ENCODE measurements around the gene KCNQ2. TPM values are rescaled to one million over a fixed set of nuclear protein-coding genes. Genes with fewer than 3 reads are reported as not detected.

The KCNQ2 gene
- total and polyA plus RNA-seq, 2 experiments from 2014 or later = 68.5 to 92.4 TPM

DNA sequence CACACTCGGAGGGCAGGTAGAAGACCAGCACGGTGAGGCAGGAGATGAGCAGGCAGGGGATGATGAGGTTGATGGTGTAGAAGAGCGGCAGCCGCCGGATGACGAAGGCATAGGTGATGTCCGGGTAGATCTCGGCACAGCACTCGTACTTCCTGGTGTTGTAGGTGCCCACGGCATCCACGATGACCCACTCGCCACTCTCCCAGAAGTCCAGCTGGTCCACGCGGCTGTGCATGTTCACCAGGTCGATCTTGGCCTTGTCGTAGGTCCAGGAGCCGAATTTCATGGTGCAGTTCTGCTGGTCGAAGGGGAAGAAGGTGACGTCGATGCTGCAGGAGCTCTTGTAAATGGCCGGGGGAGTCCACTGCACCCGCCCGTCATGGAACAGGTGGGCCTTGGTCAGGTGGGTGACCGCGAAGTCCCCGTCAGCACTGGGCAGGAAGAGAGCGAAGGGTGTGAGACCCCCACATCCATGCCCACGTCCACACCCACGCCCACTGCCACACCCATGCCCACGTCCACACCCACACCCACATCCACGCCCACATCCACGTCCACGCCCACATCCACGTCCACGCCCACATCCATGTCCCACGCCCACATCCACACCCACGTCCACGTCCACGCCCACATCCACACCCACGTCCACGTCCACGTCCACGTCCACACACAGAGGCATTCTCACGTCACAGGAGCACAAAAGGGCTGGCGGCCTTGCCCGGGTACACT, 121.7 kb downstream of the KCNQ2 start:
- H3K36me3 Mint-ChIP-seq (ENCODE audit: low read depth) = peaks cover 4% of the 10 kb centered on the region
- no peak overlapping the region; the same call in 2 of the 3 replicates for H3K4me3 Mint-ChIP-seq
- H3K79me2 ChIP-seq (replicated peaks; ENCODE audit: insufficient read depth) = no peaks in the 10 kb centered on the region
- H2AFZ ChIP-seq = no peak overlapping the region
- H3K27me3 Mint-ChIP-seq (ENCODE audit: insufficient read depth, low read depth, poor library complexity) = peaks cover 19% of the 10 kb centered on the region
- peaks cover 6% of the 10 kb centered on the region for H3K4me1 Mint-ChIP-seq
- no peaks in the 10 kb centered on the region for H4K20me1 ChIP-seq (replicated peaks; ENCODE audit: insufficient read depth)
- H3K27ac Mint-ChIP-seq = no peak overlapping the region
- ATAC-seq (no peak), DNase-seq (ENCODE audit: low spot score) (no peak)
- no peaks in the 10 kb centered on the region for H3K9me2 ChIP-seq (ENCODE audit: insufficient read depth)
- H3K27me3 ChIP-seq (ENCODE audit: insufficient read depth) = no peaks in the 10 kb centered on the region
- no peaks in the 10 kb centered on the region for H3K36me3 ChIP-seq (ENCODE audit: insufficient read depth)
- no peaks in the 10 kb centered on the region; the same call in 1 of the 2 replicates for H3K4me1 ChIP-seq (ENCODE audit: insufficient read depth)
- no peak overlapping the region for H3K4me3 ChIP-seq
- TF ChIP-seq NANOG (IDR thresholded peaks at IDR 0.05; ENCODE audit: borderline replicate concordance) (no peak), ZNF331 (CRISPR knock-in tag; IDR thresholded peaks at IDR 0.05; ENCODE audit: low read depth) (no peak)
- TF ChIP-seq, protein P1, sequence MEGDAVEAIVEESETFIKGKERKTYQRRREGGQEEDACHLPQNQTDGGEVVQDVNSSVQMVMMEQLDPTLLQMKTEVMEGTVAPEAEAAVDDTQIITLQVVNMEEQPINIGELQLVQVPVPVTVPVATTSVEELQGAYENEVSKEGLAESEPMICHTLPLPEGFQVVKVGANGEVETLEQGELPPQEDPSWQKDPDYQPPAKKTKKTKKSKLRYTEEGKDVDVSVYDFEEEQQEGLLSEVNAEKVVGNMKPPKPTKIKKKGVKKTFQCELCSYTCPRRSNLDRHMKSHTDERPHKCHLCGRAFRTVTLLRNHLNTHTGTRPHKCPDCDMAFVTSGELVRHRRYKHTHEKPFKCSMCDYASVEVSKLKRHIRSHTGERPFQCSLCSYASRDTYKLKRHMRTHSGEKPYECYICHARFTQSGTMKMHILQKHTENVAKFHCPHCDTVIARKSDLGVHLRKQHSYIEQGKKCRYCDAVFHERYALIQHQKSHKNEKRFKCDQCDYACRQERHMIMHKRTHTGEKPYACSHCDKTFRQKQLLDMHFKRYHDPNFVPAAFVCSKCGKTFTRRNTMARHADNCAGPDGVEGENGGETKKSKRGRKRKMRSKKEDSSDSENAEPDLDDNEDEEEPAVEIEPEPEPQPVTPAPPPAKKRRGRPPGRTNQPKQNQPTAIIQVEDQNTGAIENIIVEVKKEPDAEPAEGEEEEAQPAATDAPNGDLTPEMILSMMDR (conservative IDR thresholded peaks at IDR 0.05; ENCODE audit: low read depth in 2 of 2) = no peak
- TF ChIP-seq, protein P2, sequence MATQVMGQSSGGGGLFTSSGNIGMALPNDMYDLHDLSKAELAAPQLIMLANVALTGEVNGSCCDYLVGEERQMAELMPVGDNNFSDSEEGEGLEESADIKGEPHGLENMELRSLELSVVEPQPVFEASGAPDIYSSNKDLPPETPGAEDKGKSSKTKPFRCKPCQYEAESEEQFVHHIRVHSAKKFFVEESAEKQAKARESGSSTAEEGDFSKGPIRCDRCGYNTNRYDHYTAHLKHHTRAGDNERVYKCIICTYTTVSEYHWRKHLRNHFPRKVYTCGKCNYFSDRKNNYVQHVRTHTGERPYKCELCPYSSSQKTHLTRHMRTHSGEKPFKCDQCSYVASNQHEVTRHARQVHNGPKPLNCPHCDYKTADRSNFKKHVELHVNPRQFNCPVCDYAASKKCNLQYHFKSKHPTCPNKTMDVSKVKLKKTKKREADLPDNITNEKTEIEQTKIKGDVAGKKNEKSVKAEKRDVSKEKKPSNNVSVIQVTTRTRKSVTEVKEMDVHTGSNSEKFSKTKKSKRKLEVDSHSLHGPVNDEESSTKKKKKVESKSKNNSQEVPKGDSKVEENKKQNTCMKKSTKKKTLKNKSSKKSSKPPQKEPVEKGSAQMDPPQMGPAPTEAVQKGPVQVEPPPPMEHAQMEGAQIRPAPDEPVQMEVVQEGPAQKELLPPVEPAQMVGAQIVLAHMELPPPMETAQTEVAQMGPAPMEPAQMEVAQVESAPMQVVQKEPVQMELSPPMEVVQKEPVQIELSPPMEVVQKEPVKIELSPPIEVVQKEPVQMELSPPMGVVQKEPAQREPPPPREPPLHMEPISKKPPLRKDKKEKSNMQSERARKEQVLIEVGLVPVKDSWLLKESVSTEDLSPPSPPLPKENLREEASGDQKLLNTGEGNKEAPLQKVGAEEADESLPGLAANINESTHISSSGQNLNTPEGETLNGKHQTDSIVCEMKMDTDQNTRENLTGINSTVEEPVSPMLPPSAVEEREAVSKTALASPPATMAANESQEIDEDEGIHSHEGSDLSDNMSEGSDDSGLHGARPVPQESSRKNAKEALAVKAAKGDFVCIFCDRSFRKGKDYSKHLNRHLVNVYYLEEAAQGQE (IDR thresholded peaks at IDR 0.05; ENCODE audit: unreplicated experiment) = no peak
- no peak overlapping the region for H3K27ac ChIP-seq (ENCODE audit: low read depth)
- H3K9me3 Mint-ChIP-seq = peaks cover 12% of the 10 kb centered on the region
- H3K4me2 ChIP-seq = no peak overlapping the region
- H3F3A ChIP-seq (replicated peaks; ENCODE audit: low read depth) = 0 out of 2 replicates have a peak, but pooled peaks cover 4% of the 10 kb centered on the region

Other genes with a start within 250 kb of the KCNQ2 start
- gene BIRC7, start 236.8 kb downstream of the KCNQ2 start, total RNA-seq (2014; rRNA removed; shearing (Covaris generic)) = 0.24 TPM in 1 of 2 replicates, not detected in the other
- gene BIRC7, start 236.8 kb downstream of the KCNQ2 start, polyA plus RNA-seq (2016; fragmentation: Nextera tagmentation; extraction: Ambion mirVana) = 0.16 TPM in 1 of 2 replicates, not detected in the other
- gene NKAIN4, start 218.2 kb downstream of the KCNQ2 start, total RNA-seq (2014; rRNA removed; shearing (Covaris generic)) = 12.6 and 16.0 TPM in 2 replicates
- gene NKAIN4, start 218.2 kb downstream of the KCNQ2 start, polyA plus RNA-seq (2016; fragmentation: Nextera tagmentation; extraction: Ambion mirVana) = 9.5 and 13.2 TPM in 2 replicates
- 88.8 and 95.5 TPM in 2 replicates for gene ARFGAP1, start 199.8 kb downstream of the KCNQ2 start, total RNA-seq (2014; rRNA removed; shearing (Covaris generic))
- 40.6 and 41.5 TPM in 2 replicates for gene ARFGAP1, start 199.8 kb downstream of the KCNQ2 start, polyA plus RNA-seq (2016; fragmentation: Nextera tagmentation; extraction: Ambion mirVana)
- 0.28 and 0.43 TPM in 2 replicates for gene COL20A1, start 179.5 kb downstream of the KCNQ2 start, total RNA-seq (2014; rRNA removed; shearing (Covaris generic))
- 0.59 and 0.79 TPM in 2 replicates for gene COL20A1, start 179.5 kb downstream of the KCNQ2 start, polyA plus RNA-seq (2016; fragmentation: Nextera tagmentation; extraction: Ambion mirVana)
- gene CHRNA4, start 111.3 kb downstream of the KCNQ2 start, total RNA-seq (2014; rRNA removed; shearing (Covaris generic)) = 1.9 and 3.9 TPM in 2 replicates
- gene CHRNA4, start 111.3 kb downstream of the KCNQ2 start, polyA plus RNA-seq (2016; fragmentation: Nextera tagmentation; extraction: Ambion mirVana) = 2.1 and 2.7 TPM in 2 replicates
- 37.1 TPM in 2 replicates for gene EEF1A2, start 26.4 kb upstream of the KCNQ2 start, total RNA-seq (2014; rRNA removed; shearing (Covaris generic))
- 1.3 and 1.4 TPM in 2 replicates for gene EEF1A2, start 26.4 kb upstream of the KCNQ2 start, polyA plus RNA-seq (2016; fragmentation: Nextera tagmentation; extraction: Ambion mirVana)
- 117 and 141 TPM in 2 replicates for gene PPDPF, start 48.1 kb upstream of the KCNQ2 start, total RNA-seq (2014; rRNA removed; shearing (Covaris generic))
- gene PPDPF, start 48.1 kb upstream of the KCNQ2 start, polyA plus RNA-seq (2016; fragmentation: Nextera tagmentation; extraction: Ambion mirVana) = 83.9 and 92.9 TPM in 2 replicates
- gene PTK6, start 64.7 kb upstream of the KCNQ2 start, total RNA-seq (2014; rRNA removed; shearing (Covaris generic)) = 0.28 TPM in 1 of 2 replicates, not detected in the other
- 0.07 TPM in 1 of 2 replicates, not detected in the other for gene PTK6, start 64.7 kb upstream of the KCNQ2 start, polyA plus RNA-seq (2016; fragmentation: Nextera tagmentation; extraction: Ambion mirVana)
- gene SRMS, start 75.1 kb upstream of the KCNQ2 start, total RNA-seq (2014; rRNA removed; shearing (Covaris generic)) = 0.50 and 0.59 TPM in 2 replicates
- 0.23 TPM in 1 of 2 replicates, not detected in the other for gene SRMS, start 75.1 kb upstream of the KCNQ2 start, polyA plus RNA-seq (2016; fragmentation: Nextera tagmentation; extraction: Ambion mirVana)
- 5.3 and 6.5 TPM in 2 replicates for gene FNDC11, start 81.5 kb upstream of the KCNQ2 start, total RNA-seq (2014; rRNA removed; shearing (Covaris generic))
- 3.4 and 3.5 TPM in 2 replicates for gene FNDC11, start 81.5 kb upstream of the KCNQ2 start, polyA plus RNA-seq (2016; fragmentation: Nextera tagmentation; extraction: Ambion mirVana)
- gene HELZ2, start 101.6 kb upstream of the KCNQ2 start, total RNA-seq (2014; rRNA removed; shearing (Covaris generic)) = 39.6 and 48.9 TPM in 2 replicates
- gene HELZ2, start 101.6 kb upstream of the KCNQ2 start, polyA plus RNA-seq (2016; fragmentation: Nextera tagmentation; extraction: Ambion mirVana) = 4.6 and 5.2 TPM in 2 replicates
- gene GMEB2, start 154.4 kb upstream of the KCNQ2 start, total RNA-seq (2014; rRNA removed; shearing (Covaris generic)) = 19.3 and 20.6 TPM in 2 replicates
- 4.4 and 4.9 TPM in 2 replicates for gene GMEB2, start 154.4 kb upstream of the KCNQ2 start, polyA plus RNA-seq (2016; fragmentation: Nextera tagmentation; extraction: Ambion mirVana)
- gene STMN3, start 180.8 kb upstream of the KCNQ2 start, total RNA-seq (2014; rRNA removed; shearing (Covaris generic)) = 42.7 and 61.3 TPM in 2 replicates
- gene STMN3, start 180.8 kb upstream of the KCNQ2 start, polyA plus RNA-seq (2016; fragmentation: Nextera tagmentation; extraction: Ambion mirVana) = 28.6 and 29.7 TPM in 2 replicates
- gene RTEL1, start 185.7 kb upstream of the KCNQ2 start, total RNA-seq (2014; rRNA removed; shearing (Covaris generic)) = 26.5 and 34.5 TPM in 2 replicates
- gene RTEL1, start 185.7 kb upstream of the KCNQ2 start, polyA plus RNA-seq (2016; fragmentation: Nextera tagmentation; extraction: Ambion mirVana) = 13.5 and 14.2 TPM in 2 replicates
- 0.28 and 3.8 TPM in 2 replicates for gene TNFRSF6B, start 224.0 kb upstream of the KCNQ2 start, total RNA-seq (2014; rRNA removed; shearing (Covaris generic))
- gene TNFRSF6B, start 224.0 kb upstream of the KCNQ2 start, polyA plus RNA-seq (2016; fragmentation: Nextera tagmentation; extraction: Ambion mirVana) = not detected in 2 replicates
- gene ARFRP1, start 235.3 kb upstream of the KCNQ2 start, total RNA-seq (2014; rRNA removed; shearing (Covaris generic)) = 19.0 and 24.6 TPM in 2 replicates
- 16.7 and 18.6 TPM in 2 replicates for gene ARFRP1, start 235.3 kb upstream of the KCNQ2 start, polyA plus RNA-seq (2016; fragmentation: Nextera tagmentation; extraction: Ambion mirVana)
- gene ZGPAT, start 235.4 kb upstream of the KCNQ2 start, total RNA-seq (2014; rRNA removed; shearing (Covaris generic)) = 25.5 and 39.2 TPM in 2 replicates
- gene ZGPAT, start 235.4 kb upstream of the KCNQ2 start, polyA plus RNA-seq (2016; fragmentation: Nextera tagmentation; extraction: Ambion mirVana) = 21.5 and 25.0 TPM in 2 replicates

All from GM23338 (cell line).